GM12891 (cell line): Measurements from ENCODE around the gene IP6K1.
A peak's percentile ranks its signal among the peaks of the same experiment; 100 is the strongest.

Experiments
- DNase-seq: peaks from one replicate; pipeline ENCODE4 v3.0.0; 2011; ENCODE audit warnings: low spot score; ENCODE audit not compliant: insufficient read length
- FAIRE-seq: peaks from 2 replicates; lab custom pipeline; 2011; peaks lifted over from hg19 to GRCh38; lab: Jason Lieb, UNC
- PAX5 ChIP-seq: IDR thresholded peaks from 2 replicates; pipeline ENCODE4 v1.6.1; 2011; ENCODE audit warnings: low read length, moderate library complexity, mild to moderate bottlenecking; ENCODE audit not compliant: insufficient read depth, severe bottlenecking
- POLR2A ChIP-seq: IDR thresholded peaks from 2 replicates; pipeline ENCODE4 v1.6.1; 2011; ENCODE audit warnings: low read depth, low read length, control low read depth
- POLR2AphosphoS5 ChIP-seq: IDR thresholded peaks from 2 replicates; pipeline ENCODE4 v1.6.1; 2011; ENCODE audit warnings: low read depth, low read length, control low read depth
- POU2F2 ChIP-seq: IDR thresholded peaks from 2 replicates; pipeline ENCODE4 v1.6.1; 2011; ENCODE audit warnings: low read depth, mild to moderate bottlenecking, control low read depth, low read length, moderate library complexity
- SPI1 ChIP-seq: IDR thresholded peaks from 2 replicates; pipeline ENCODE4 v1.6.1; 2011; ENCODE audit warnings: low read depth, low read length, control low read depth
- TAF1 ChIP-seq: IDR thresholded peaks from 2 replicates; pipeline ENCODE4 v1.6.1; 2011; ENCODE audit warnings: low read depth, low read length, control low read depth

Gene IP6K1

DNA sequence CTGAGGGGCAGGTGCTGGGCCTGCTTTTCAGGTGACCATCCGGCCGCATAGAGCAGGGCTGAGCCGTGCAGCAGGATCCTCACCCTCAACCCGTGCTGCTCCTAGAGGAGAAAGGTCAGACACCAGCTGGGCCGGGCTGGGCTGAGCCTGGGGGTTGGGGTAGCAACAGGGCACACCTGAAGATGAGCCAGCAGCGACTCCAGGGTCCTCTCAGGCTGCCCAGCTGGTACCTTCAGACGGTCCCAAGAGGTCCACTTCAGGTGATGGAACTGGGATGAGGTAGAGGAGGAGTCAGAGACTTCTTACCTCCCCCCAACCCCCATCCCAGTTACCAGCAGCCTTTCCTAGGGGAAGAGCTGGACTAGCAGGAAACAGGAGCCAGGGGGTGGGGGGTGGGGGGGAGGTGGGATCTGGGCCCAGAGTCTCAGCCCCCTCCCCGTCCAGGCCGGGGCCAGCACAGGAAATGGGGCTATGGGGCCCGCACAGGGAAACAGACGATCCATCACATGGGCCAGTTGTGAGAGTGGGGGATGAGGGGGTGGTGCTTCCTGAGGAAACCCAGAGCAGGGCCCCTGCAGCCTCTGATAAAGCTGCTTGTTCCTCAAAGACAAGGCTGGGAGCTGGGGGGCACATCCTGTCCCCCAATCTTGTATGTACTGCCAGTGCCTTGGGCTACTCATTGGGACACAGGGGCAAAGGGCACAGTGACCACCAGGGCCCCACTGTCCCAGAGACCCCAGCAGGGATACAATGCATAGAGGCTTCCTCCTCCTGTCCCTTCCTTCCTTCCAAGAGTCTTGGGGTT, 19.8 kb upstream of the IP6K1 start:
- FAIRE-seq: peak; percentile 65
- no peak for DNase-seq
- TF ChIP-seq POLR2A: peak; percentile 44; the same call in 1 of the 2 replicates
- TF ChIP-seq POLR2AphosphoS5: no peak; the same call in 1 of the 2 replicates

GRCh38 chr3:49805367-49805782, 19.0 kb upstream of the IP6K1 start:
- no peak for DNase-seq
- TF ChIP-seq POLR2A (no peak), POLR2AphosphoS5 (0 out of 2 replicates have a peak, but pooled peaks have one; percentile 25)

GRCh38 chr3:49804141-49805041, 18.0 kb upstream of the IP6K1 start:
- FAIRE-seq (peak; percentile 26), DNase-seq (no peak)
- TF ChIP-seq SPI1 (no peak), POU2F2 (no peak), PAX5 (no peak), POLR2A (no peak), TAF1 (no peak), POLR2AphosphoS5 (no peak)

More at GRCh38 chr3:49805367-49805782, 19.0 kb upstream of the IP6K1 start:
- FAIRE-seq: peak; percentile 87

- TF ChIP-seq TAF1 (no peak), POLR2AphosphoS5 (no peak; the same call in 1 of the 2 replicates), POLR2A (no peak), PAX5 (no peak), SPI1 (no peak), POU2F2 (no peak)
- no peak for DNase-seq
- FAIRE-seq: peak; percentile 82
These were observed 17.3 kb upstream of the IP6K1 start for GRCh38 chr3:49803465-49804140.

GRCh38 chr3:49802719-49803464, 16.6 kb upstream of the IP6K1 start, which contains the start of gene INKA1:
Gene INKA1 (plus strand): TSS chr3:49803261. CDS start chr3:49803393, 132 bp downstream.
- no peak for TF ChIP-seq PAX5
- no peak for TF ChIP-seq TAF1
- TF ChIP-seq POU2F2: no peak
- TF ChIP-seq POLR2A: no peak
- no peak for TF ChIP-seq POLR2AphosphoS5
- FAIRE-seq: peak; percentile 99
- DNase-seq: peak; percentile 91

DNA sequence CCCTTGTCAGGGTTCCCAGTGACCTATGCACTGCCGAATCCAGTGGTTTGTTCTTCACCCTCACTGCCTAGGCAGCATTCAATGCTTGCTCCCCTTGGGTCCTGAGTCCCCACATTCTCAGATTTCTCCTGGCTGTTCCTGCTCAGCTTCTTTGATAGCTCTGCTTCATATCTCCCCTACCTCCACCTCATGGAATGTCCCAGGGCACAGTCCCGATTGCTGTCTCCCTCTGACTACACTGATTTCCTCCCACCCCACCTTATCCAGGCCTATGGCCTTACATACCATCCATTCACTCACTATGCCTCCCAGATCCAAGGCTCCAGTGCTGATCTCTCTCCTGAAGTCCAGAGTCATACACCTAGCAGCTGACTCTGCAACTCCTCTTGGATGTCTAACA, 14.8 kb upstream of the IP6K1 start:
- DNase-seq (no peak), FAIRE-seq (no peak)
- TF ChIP-seq PAX5: no peak
- TF ChIP-seq POLR2AphosphoS5: no peak
- no peak for TF ChIP-seq POU2F2
- TF ChIP-seq TAF1: no peak
- no peak for TF ChIP-seq SPI1
- no peak for TF ChIP-seq POLR2A

DNA sequence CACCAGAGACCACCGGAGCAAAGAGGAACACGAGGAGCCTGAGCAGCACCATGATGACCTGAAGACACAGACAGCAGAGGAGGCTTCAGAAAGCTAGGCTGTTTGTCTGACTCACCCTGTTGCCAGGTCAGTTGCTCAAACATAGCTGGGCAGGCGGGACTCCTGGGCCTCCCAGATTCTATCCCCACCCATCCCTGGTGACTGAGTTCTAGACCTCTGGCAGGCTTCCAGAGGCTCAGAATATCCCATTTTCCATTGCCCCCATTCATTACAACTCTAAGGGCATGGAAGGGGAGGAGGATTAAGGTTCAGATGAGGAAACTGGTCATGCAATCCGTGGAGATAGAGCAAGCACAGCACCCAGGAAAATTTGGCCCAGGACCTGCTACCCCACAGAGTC, 13.4 kb upstream of the IP6K1 start, which contains the start of gene CDHR4:
TSS of gene CDHR4 (minus strand) at position 113 of the 400 bp plus-strand sequence. CDS start at position 52, 61 bp downstream.
- DNase-seq (no peak), FAIRE-seq (no peak)
- TF ChIP-seq PAX5 (no peak), SPI1 (no peak), POLR2A (no peak), POLR2AphosphoS5 (no peak), POU2F2 (no peak), TAF1 (no peak)

DNA sequence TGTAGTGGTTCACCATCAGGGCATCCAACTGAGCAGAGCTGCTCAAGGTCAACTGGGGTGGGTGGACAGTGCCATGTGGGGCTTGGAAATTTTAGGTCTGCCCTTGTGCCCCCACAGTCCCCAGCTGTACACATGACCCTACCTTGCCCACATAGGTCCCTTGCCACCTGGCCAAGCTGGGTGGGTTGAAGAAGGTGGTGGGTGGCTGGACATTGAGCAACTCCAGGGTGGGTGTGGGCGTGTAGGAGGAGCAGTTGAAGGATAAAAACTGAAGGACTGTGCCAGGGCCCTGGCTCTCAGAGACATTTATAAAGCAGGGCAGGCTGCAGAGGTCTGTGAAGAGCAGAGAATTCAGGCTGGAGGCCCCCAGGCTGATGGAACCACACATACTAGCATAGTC, 12.8 kb upstream of the IP6K1 start:
- no peak for FAIRE-seq
- no peak for TF ChIP-seq PAX5
- TF ChIP-seq POU2F2: no peak
- no peak for TF ChIP-seq SPI1
- no peak for TF ChIP-seq POLR2AphosphoS5
- no peak for TF ChIP-seq TAF1
- TF ChIP-seq POLR2A: no peak
- no peak for DNase-seq
